ENCODE results near the gene CHST12.
"Not testable (repeated sequence)": the region's sequence is repeated elsewhere in the genome, so short reads cannot be mapped to it uniquely, and the experiment has no call there.

CHST12 gene

DNA sequence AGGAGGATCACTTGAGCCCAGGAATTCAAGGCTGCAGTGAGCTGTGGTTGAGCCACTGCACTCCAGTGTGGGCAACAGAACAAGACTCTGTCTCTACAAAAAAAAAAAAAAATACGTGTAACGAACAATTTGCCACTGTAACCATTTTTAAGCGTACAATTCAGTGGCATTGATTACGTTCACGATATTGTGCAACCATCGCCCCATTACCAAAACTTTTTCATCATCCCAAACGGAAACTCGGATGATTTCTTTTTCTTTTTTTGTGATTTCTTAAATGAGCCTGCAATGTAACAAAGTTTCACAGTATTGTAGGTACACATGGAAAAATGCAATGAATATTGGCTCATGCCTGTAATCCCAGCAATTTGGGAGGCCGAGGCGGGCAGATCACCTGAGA, 63.3 kb downstream of the CHST12 start:
- DNase-seq = no peak

DNA sequence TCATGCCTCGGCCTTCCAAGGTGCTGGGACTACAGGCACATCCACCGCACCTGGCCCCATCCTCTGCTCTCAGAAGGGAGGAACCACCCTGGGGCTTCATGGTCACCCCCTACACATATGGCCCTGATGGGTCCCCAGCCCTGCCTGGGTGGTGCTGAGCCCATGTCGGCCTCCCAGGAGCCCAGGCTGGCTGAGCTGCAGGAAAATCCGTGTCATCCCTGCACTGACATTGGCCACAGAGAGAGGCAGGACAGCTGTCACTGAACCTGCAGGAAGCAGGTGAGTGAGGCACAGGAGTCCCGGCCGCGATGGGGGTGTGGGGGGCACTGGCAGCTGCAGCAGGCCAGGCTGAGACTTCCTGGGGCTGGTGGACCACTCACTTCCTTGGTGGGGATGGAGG, 64.8 kb downstream of the CHST12 start:
- no peak for DNase-seq

DNA sequence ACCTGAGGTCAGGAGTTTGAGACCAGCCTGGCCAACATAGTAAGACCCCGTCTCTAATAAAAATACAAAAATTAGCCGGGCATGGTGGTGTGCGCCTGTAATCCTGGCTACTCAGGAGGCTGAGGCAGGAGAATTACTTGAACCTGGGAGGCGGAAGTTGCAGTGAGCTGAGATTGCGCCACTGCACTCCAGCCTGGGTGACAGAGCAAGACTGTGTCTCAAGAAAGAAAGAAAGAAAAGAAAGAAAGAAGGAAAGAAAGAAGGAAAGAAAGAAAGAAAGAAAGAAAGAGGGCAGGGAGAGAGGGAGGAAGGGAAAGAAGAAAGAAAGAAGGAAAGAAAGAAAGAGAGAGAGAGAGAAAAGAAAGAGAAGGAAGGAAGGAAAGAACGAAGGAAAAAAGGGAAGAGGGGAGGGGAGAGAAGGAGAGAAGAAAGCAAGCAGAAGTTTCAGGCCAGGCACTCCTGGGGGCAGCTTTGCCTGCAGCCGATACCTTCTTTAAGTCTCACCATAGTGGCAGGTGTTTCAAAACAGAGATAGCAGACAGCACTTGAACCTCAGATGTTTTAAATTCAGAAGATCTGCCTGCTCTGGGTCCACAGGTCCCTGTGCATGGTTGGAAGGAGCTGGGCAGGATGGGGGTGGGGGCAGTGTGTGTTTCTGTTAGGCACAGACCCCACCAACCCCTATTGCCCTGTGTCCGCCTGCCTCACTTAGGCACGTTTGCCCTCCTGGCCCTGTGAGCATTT, 66.2 kb downstream of the CHST12 start:
- not testable (repeated sequence) for DNase-seq

GRCh38 chr7:2470204-2471021, 67.0 kb downstream of the CHST12 start:
- DNase-seq = no peak

DNA sequence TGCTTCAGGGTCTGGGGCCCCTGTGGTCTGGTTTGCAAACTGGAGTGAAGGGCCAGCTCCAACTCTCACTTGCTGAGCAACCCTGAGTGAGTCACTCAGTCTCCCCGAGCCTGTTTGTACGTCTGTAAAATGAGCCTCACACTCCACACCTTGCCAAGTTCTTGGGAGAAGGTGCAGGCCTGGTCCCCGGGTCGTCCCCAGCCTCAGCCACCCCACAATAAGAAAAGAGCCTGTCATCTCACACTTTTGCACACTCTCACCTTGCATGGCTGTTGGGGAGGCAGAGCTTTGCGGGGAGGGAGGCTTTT, 67.6 kb downstream of the CHST12 start:
- no peak for DNase-seq

- no peak for DNase-seq
These were observed 68.0 kb downstream of the CHST12 start for GRCh38 chr7:2471396-2471795.

DNA sequence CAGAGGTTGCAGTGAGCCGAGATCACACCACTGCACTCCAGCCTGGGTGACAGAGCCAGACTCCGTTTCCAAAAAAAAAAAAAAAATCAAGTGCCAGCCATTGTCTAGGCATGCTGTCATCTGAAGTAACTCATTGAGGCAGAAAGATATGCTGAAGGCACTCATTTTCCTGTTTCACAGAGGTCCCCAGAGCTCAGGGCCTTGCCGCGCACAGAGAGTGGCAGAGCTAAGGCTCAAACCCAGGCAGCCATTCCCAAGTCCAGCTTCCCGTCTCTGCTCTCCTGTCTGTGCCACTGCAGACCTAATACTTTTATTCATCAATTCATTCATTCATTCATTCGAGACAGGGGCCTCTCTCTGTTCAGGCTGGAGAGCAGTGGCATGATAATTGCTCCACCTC, 69.3 kb downstream of the CHST12 start:
- no peak for DNase-seq

GRCh38 chr7:2473496-2474180, 70.2 kb downstream of the CHST12 start:
- no peak for DNase-seq

DNA sequence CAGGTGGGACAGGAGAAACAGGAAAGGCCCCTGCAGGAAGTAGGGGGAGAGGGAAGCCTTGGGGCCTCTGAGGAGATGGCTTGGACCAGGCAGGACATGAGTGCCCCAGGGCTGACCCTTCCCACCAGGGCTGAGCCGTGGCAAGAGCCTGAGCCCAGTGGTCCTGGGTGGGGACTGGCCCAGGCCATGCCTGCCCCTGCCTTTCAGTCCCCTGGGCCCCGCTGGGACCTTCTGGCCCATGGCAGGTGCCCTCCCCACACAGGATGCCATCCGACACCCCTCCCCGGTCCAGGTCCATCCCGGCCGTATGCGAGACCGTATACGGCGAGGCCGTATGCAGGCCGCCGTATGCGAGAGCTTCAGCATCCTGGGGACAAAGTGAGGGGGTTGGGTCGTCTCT, 70.8 kb downstream of the CHST12 start:
- no peak for DNase-seq

DNA sequence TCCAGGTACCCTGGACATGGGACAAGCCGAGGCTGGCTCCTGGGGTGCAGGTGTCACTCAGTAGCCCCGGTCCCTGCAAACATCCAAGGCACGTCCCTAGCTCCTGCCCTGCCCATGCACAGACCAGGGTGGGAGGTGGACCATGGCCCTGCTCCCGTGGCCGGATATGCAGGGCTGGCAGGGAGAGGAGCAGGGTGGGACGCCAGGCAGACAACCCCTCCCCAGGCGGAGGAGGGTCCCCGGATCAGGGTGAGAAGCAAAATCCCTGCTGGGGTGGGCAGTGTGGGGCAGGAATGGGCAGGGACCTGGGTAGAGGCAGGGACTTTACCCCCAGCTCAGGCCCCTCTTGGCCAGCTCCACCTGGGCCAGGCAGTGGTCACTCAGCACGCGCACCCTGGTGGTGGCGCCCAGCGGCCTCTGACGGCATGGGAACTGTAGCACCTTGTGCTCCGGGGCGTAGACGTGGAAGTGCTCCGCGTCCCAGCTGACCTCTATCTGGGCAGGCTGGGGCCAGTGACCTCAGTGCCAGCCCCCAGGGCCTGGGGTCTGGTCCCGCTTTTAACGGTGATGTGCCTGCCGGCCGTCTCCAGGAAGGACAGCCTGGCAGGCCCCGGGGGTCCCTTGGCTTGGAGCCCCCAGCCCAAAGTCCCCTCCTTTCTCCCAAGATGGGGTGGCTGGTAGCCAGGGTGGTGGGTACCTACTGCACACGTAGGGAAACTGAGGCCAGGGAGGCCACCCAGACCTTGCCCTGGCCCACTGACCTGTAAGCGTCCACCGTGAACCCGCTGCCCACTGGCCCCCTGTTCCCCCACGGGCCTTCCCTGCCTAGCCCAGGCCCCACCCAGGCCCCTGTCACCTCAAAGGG, 71.6 kb downstream of the CHST12 start:
- DNase-seq = no peak

DNA sequence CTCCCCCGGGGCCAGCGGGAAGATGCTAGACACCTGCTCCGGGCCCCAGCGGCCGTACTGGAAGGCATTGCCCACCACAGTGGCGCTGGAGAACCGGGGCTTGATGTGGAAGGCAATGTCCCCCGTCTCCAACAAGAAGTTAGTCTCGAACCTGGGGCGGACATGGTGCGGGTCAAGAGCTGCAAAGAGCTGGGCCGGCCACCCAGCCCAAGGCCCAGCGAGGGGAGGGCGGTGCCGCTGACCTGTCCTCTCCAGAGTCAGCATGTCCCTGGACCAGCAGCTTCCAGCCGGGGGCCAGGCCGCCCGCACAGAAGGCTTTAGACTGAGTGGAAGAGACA, 72.2 kb downstream of the CHST12 start:
- no peak for DNase-seq

GRCh38 chr7:2476298-2476697, 72.9 kb downstream of the CHST12 start, which contains the start of gene GRIFIN:
TSS of gene GRIFIN (minus strand) at chr7:2476398. CDS start at chr7:2476383, 15 bp downstream.
- DNase-seq = no peak

DNA sequence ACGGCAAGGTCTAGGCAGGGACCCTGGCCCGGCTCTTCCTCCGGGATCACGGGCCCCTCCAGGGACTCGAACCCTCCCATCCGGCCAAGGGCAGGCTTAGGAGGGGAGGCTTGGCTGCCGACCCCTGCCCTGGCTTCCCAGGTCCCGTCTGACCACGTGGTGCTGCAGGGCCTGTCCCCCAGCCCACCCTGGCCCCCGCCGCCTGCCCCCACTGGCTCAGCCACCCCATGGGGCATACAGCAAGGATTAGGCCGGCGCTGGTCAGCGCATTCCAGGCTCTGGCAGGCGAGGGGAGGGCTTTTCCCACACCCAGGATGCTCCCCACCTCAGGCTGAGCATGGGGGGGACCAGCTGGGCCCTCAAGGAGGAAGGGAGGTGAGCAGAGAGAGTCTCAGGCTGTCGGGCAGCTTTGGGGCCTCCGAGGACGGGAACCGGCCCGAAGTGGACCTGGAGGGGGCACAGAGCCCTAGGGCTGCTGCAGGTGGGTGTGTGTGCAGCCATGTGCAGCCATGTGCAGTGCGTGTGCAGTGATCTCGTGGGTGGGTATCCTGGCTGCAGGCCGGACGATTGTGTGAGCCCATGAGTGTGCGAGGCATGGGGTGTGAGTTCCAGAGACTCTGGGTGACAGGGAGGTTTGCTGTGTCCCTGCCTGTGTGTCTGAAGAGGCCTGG, 73.5 kb downstream of the CHST12 start:
- no peak for DNase-seq

GRCh38 chr7:2477447-2478398, 74.3 kb downstream of the CHST12 start:
- DNase-seq = peak; percentile 74

DNA sequence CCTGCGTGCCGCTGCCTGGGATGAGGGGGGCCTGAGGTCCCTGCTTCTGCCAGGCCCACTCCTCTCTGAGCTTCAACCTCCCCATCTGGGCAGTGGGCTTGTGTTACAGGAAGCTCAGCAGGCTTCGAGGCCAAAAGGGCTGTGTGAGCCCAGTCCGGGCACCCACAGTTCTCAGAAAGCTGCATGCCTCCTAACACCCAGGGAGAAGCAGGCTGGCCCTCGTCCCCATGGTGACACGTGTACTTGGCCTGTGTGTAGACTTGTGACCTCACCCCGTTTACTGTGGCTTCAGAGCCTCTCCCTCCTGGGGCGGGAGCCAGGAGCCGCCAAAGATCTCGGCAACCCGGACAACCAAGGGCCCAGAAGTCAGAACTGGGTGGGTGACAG, 75.0 kb downstream of the CHST12 start:
- peak; percentile 67 for DNase-seq

DNA sequence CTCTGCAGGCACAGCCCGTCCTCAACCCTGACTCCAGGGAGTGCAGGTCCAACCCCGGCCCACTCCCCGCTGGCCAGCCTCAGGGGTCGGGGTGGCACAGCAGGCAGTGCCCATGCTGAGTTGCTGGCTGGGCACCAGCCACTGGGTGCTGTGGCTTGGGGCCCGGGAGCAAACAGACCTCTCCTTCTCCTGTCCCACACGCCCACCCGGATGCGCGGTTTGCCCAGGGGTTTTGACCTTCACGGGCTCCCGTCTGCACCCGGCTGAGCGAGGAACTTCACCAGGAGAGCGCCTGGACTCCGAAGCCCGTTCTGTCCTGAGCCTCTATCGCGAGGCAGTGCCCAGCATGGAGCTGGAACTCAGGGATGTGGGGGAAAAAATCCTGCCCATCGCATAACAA, 75.4 kb downstream of the CHST12 start:
- DNase-seq = no peak

GRCh38 chr7:2479276-2480069, 76.1 kb downstream of the CHST12 start:
- no peak for DNase-seq

DNA sequence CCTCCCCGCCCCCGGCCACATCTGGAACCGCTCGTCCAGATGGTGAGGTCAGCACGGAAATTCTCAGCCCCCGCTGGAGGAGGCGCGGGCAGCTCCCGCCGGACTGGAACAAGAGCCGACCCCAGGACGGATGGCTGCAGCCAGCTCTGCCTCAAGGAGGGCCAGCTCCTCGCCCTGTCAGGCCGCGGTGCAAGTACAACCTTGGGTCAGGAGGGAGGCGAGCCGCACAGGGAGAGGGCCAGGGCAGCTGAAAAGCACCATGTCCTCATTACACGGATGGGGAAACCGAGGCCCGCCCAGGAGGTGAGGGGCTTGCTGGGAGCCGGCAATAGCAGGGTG, 76.6 kb downstream of the CHST12 start:
- DNase-seq = peak; percentile 80

DNA sequence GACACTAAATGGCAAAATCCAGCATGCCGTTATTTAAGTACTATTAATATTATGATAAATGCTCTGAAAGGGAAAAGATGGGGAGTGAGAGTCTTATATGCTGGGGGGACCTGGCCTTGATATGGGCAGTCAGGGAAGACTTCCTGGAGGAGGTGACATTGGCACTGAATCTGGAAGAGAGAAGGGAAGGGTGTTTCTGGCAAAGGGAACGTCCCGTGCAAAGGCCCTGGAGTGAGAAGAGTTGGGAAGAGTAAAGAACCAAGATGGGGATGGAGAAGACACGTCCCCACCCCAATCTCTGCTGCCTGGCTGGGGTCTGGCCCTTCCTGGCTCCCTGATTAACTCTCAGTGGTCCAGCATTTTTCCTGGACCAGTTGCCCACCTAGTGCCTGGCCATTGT, 77.8 kb downstream of the CHST12 start:
- no peak for DNase-seq

DNA sequence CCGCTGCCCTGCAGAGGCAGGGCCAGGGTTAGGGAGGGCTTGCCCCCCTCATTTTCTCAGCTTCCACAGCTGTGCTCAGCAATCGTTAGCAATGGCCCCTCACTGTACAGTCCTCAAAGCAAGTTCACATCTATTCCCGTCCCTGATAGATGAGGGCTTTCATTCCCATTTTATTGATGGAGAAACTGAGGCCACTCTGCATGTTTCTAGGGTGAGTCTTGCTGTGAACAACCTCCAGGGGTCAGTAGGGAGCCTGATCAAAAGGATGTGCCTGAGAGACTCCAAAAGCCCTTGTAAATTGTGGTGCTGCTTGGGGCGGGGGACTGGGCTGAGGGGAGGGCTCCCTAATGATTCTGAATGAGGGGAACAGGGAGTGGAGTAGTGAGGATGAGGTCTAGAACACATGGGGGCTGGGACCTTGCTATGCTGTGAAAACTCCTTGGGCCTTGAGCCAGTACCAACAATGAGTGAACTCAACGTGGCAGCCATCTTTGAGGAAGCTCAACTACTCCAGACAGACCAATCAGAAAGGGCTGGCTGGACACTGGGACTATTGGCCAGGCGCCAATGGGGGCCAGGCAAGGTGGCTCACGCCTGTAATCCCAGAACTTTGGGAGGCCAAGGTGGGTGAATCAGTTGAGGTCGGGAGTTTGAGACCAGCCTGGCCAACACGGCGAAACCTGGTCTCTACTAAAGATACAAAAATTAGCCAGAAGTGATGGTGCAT, 79.5 kb downstream of the CHST12 start:
- no peak for DNase-seq
